DND-41 (cell line): ENCODE data around the gene ANKMY1.

ENCODE experiments used
- ATAC-seq: fragments of 200-7000 bp; cut with Tn5 transposase; 3 replicates; pipeline ENCODE4 v1.9.1; 2021; ENCODE audit warnings: low read depth; ENCODE audit not compliant: insufficient read depth
- DNase-seq: peaks from one replicate; pipeline ENCODE4 v3.0.0-alpha.2; 2020
- H2AFZ ChIP-seq: 2 replicates; pipeline ENCODE4 v1.6.0; 2012; ENCODE audit warnings: low read depth, low read length
- H3K27ac ChIP-seq: 2 replicates; pipeline ENCODE4 v1.5.1; 2012; ENCODE audit warnings: low read length, inconsistent platforms
- H3K27me3 ChIP-seq: fragments of 200-600 bp; sonication (generic); 2 replicates; pipeline ENCODE4 v1.6.0; 2012; ENCODE audit warnings: low read length, mild to moderate bottlenecking, inconsistent platforms; ENCODE audit not compliant: insufficient read depth, poor library complexity
- H3K36me3 ChIP-seq: 2 replicates; pipeline ENCODE4 v1.5.1; 2012; ENCODE audit warnings: low read length, inconsistent platforms; ENCODE audit not compliant: insufficient read depth
- H3K4me1 ChIP-seq: 2 replicates; pipeline ENCODE4 v1.5.1; 2012; ENCODE audit warnings: mild to moderate bottlenecking, low read length; ENCODE audit not compliant: insufficient read depth
- H3K4me2 ChIP-seq: 2 replicates; pipeline ENCODE4 v1.6.0; 2012; ENCODE audit warnings: mild to moderate bottlenecking, moderate library complexity, low read length, inconsistent platforms; ENCODE audit not compliant: insufficient read depth
- H3K4me3 ChIP-seq, 2 experiments: fragments of 200-600 bp in 1 of 2; shearing (Covaris generic) in 1 of 2; 2 replicates each; pipeline ENCODE4 v1.5.1; 2012 to 2016; ENCODE audit warnings: inconsistent platforms in 2 of 2, low read length in 2 of 2, mild to moderate bottlenecking in 2 of 2, low read depth in 1 of 2, moderate library complexity in 1 of 2
- H3K79me2 ChIP-seq: 2 replicates; pipeline ENCODE4 v1.6.0; 2012; ENCODE audit warnings: low read length, inconsistent platforms; ENCODE audit not compliant: insufficient read depth
- H3K9ac ChIP-seq: 2 replicates; pipeline ENCODE4 v1.6.0; 2012; ENCODE audit warnings: low read depth, mild to moderate bottlenecking, inconsistent platforms, low read length, moderate library complexity
- H3K9me3 ChIP-seq: 2 replicates; pipeline ENCODE4 v1.5.1; 2012; ENCODE audit warnings: low read length, moderate library complexity, mild to moderate bottlenecking, inconsistent platforms; ENCODE audit not compliant: insufficient read depth, severe bottlenecking
- H4K20me1 ChIP-seq: 2 replicates; pipeline ENCODE4 v1.6.0; 2012; ENCODE audit warnings: low read length; ENCODE audit not compliant: insufficient read depth
- EZH2 ChIP-seq: IDR thresholded peaks from 3 replicates; pipeline ENCODE4 v1.6.1; 2012; ENCODE audit warnings: borderline replicate concordance, low read depth, mild to moderate bottlenecking, moderate library complexity, low read length, inconsistent platforms; ENCODE audit not compliant: severe bottlenecking
- TF ChIP-seq, protein P1 (sequence below): IDR thresholded peaks from 2 replicates; pipeline ENCODE4 v1.5.1; 2012; ENCODE audit warnings: borderline replicate concordance, low read length, moderate library complexity, mild to moderate bottlenecking; ENCODE audit not compliant: poor library complexity, severe bottlenecking; ENCODE audit errors: extremely low read depth

The ANKMY1 gene

GRCh38 chr2:240429872-240430491 lies 127.8 kb downstream of the ANKMY1 start:
- no peaks in the 10 kb centered on the region for H3K4me1 ChIP-seq
- no peak for DNase-seq
- H3K36me3 ChIP-seq, result no peaks in the 10 kb centered on the region
- H3K79me2 ChIP-seq, result no peaks in the 10 kb centered on the region
- no peaks in the 10 kb centered on the region for H3K27me3 ChIP-seq
- no peak overlapping the region for H2AFZ ChIP-seq
- no peak overlapping the region for H3K27ac ChIP-seq
- no peak for TF ChIP-seq EZH2
- TF ChIP-seq, protein P1, sequence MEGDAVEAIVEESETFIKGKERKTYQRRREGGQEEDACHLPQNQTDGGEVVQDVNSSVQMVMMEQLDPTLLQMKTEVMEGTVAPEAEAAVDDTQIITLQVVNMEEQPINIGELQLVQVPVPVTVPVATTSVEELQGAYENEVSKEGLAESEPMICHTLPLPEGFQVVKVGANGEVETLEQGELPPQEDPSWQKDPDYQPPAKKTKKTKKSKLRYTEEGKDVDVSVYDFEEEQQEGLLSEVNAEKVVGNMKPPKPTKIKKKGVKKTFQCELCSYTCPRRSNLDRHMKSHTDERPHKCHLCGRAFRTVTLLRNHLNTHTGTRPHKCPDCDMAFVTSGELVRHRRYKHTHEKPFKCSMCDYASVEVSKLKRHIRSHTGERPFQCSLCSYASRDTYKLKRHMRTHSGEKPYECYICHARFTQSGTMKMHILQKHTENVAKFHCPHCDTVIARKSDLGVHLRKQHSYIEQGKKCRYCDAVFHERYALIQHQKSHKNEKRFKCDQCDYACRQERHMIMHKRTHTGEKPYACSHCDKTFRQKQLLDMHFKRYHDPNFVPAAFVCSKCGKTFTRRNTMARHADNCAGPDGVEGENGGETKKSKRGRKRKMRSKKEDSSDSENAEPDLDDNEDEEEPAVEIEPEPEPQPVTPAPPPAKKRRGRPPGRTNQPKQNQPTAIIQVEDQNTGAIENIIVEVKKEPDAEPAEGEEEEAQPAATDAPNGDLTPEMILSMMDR, result no peak
- peaks cover 6% of the 10 kb centered on the region for H4K20me1 ChIP-seq
- no peak overlapping the region for H3K4me3 ChIP-seq
- H3K9me3 ChIP-seq, result no peaks in the 10 kb centered on the region
- no peak overlapping the region for H3K9ac ChIP-seq
- no peak overlapping the region for H3K4me2 ChIP-seq
- ATAC-seq, result no peak
